ENCODE data around the gene CALHM3.

CALHM3 gene

GRCh38 chr10:103457896-103458583 is 21.0 kb downstream of the CALHM3 start:
- peak overlapping the region in 9 of 11 experiments; percentile 42 to 74 (median 65); a peak in 17 of 22 replicates for H3K4me2 ChIP-seq

GRCh38 chr10:103457176-103457712 is 21.8 kb downstream of the CALHM3 start:
- peak overlapping the region in 6 of 11 experiments; percentile 9 to 48 (median 32); a peak in 7 of 22 replicates for H3K27ac ChIP-seq
- TF ChIP-seq Cebpa-rat (IDR thresholded peaks at IDR 0.05), result no peak
- H3K9me3 ChIP-seq (replicated peaks in 1 of 11), result no peaks in the 10 kb centered on the region
- H3K4me3 ChIP-seq, result no peak overlapping the region
- peak overlapping the region in 10 of 11 experiments; percentile 21 to 74 (median 52); a peak in 18 of 22 replicates for H3K4me2 ChIP-seq
- peaks cover 35 to 66% (median 57%) of the 10 kb centered on the region in 10 experiments for H3K4me1 ChIP-seq
- no peaks in the 10 kb centered on the region for H3K36me3 ChIP-seq
- H3K9ac ChIP-seq, result peak overlapping the region in 6 of 11 experiments; percentile 2 to 49 (median 17); a peak in 6 of 22 replicates
- no peaks in the 10 kb centered on the region for H4K20me1 ChIP-seq
- no peaks in the 10 kb centered on the region for H3K27me3 ChIP-seq

More at GRCh38 chr10:103457896-103458583, 21.0 kb downstream of the CALHM3 start:
- no peaks in the 10 kb centered on the region for H3K9me3 ChIP-seq (replicated peaks in 1 of 11)
- no peak for TF ChIP-seq Cebpa-rat (IDR thresholded peaks at IDR 0.05)
- H3K27ac ChIP-seq, result peak overlapping the region in 5 of 11 experiments; percentile 20 to 48 (median 34); a peak in 4 of 22 replicates
- H3K36me3 ChIP-seq, result no peaks in the 10 kb centered on the region
- no peak overlapping the region for H3K4me3 ChIP-seq
- H4K20me1 ChIP-seq, result no peaks in the 10 kb centered on the region
- H3K27me3 ChIP-seq, result no peaks in the 10 kb centered on the region
- H3K9ac ChIP-seq, result peak overlapping the region in 3 of 11 experiments; percentile 19 to 49 (median 41); a peak in 4 of 22 replicates
- H3K4me1 ChIP-seq, result peaks cover 28 to 63% (median 54%) of the 10 kb centered on the region in 10 experiments

- Histone ChIP-seq H3K4me3 (no peak overlapping the region), H3K4me2 (no peak overlapping the region), H3K36me3 (no peaks in the 10 kb centered on the region), H3K9ac (peak overlapping the region in 2 of 11 experiments; percentile 5 to 18; a peak in 1 of 22 replicates), H3K9me3 (replicated peaks in 1 of 11) (no peaks in the 10 kb centered on the region), H3K27ac (no peak overlapping the region), H4K20me1 (no peaks in the 10 kb centered on the region), H3K27me3 (no peaks in the 10 kb centered on the region), H3K4me1 (peaks cover 35 to 69% (median 59%) of the 10 kb centered on the region in 10 experiments)
- TF ChIP-seq Cebpa-rat (IDR thresholded peaks at IDR 0.05), result no peak
Observed at GRCh38 chr10:103456074-103456660, 22.9 kb downstream of the CALHM3 start.

- no peaks in the 10 kb centered on the region for H3K27me3 ChIP-seq
- H3K4me3 ChIP-seq, result no peak overlapping the region
- H3K9me3 ChIP-seq (replicated peaks in 1 of 11), result no peaks in the 10 kb centered on the region
- H3K27ac ChIP-seq, result no peak overlapping the region; a peak in 2 of 22 replicates
- no peak overlapping the region for H3K9ac ChIP-seq
- no peak overlapping the region for H3K4me2 ChIP-seq
- no peak for TF ChIP-seq Cebpa-rat (IDR thresholded peaks at IDR 0.05)
- H4K20me1 ChIP-seq, result peaks cover 0 to 6% (median 3%) of the 10 kb centered on the region in 11 experiments; a peak in 11 of 22 replicates
- peaks cover 41 to 73% (median 65%) of the 10 kb centered on the region in 10 experiments for H3K4me1 ChIP-seq
- peaks cover 0 to 6% (median 1%) of the 10 kb centered on the region in 11 experiments; a peak in 8 of 22 replicates for H3K36me3 ChIP-seq
Observed at GRCh38 chr10:103455235-103455634, 23.8 kb downstream of the CALHM3 start.

GRCh38 chr10:103454026-103454425 is 25.0 kb downstream of the CALHM3 start:
- no peaks in the 10 kb centered on the region for H3K9me3 ChIP-seq (replicated peaks in 1 of 11)
- peaks cover 7 to 18% (median 13%) of the 10 kb centered on the region in 11 experiments; a peak in 21 of 22 replicates for H3K36me3 ChIP-seq
- no peak overlapping the region for H3K9ac ChIP-seq
- H3K4me2 ChIP-seq, result peak overlapping the region in 8 of 11 experiments; percentile 8 to 100 (median 74); a peak in 12 of 22 replicates
- peaks cover 44 to 73% (median 65%) of the 10 kb centered on the region in 10 experiments for H3K4me1 ChIP-seq
- TF ChIP-seq Cebpa-rat (IDR thresholded peaks at IDR 0.05), result no peak
- H4K20me1 ChIP-seq, result peaks cover 3 to 18% (median 15%) of the 10 kb centered on the region in 11 experiments; a peak in 19 of 22 replicates
- H3K27me3 ChIP-seq, result no peaks in the 10 kb centered on the region
- no peak overlapping the region for H3K4me3 ChIP-seq
- no peak overlapping the region; a peak in 1 of 22 replicates for H3K27ac ChIP-seq

- no peak for TF ChIP-seq Cebpa-rat (IDR thresholded peaks at IDR 0.05)
- Histone ChIP-seq H3K36me3 (peaks cover 20 to 32% (median 24%) of the 10 kb centered on the region in 11 experiments), H3K9me3 (replicated peaks in 1 of 11) (no peaks in the 10 kb centered on the region), H3K4me3 (peak overlapping the region; percentile 73 to 94 (median 82)), H3K27ac (peak overlapping the region; percentile 33 to 84 (median 76); a peak in 21 of 22 replicates), H4K20me1 (peaks cover 3 to 32% (median 28%) of the 10 kb centered on the region in 11 experiments; a peak in 20 of 22 replicates), H3K4me2 (peak overlapping the region; percentile 93 to 100 (median 97)), H3K27me3 (no peaks in the 10 kb centered on the region), H3K4me1 (peaks cover 52 to 73% (median 64%) of the 10 kb centered on the region in 10 experiments), H3K9ac (peak overlapping the region; percentile 79 to 88 (median 83))
Observed at GRCh38 chr10:103452506-103453230, 26.4 kb downstream of the CALHM3 start.

GRCh38 chr10:103451831-103452505 is 27.1 kb downstream of the CALHM3 start, which contains the start of gene CALHM2:
Gene CALHM2, minus strand, starts transcription at chr10:103452370. Its CDS starts 2,429 bp downstream, at chr10:103449941.
- H3K4me3 ChIP-seq, result peak within 1 kb of the TSS; percentile 73 to 94 (median 82)
- no peak for TF ChIP-seq Cebpa-rat (IDR thresholded peaks at IDR 0.05)
- peaks cover 3 to 39% (median 35%) of the 10 kb centered on the region in 11 experiments; a peak in 21 of 22 replicates for H4K20me1 ChIP-seq
- H3K4me1 ChIP-seq, result peaks cover 56 to 73% (median 64%) of the 10 kb centered on the region in 10 experiments
- H3K9ac ChIP-seq, result peak within 1 kb of the TSS; percentile 79 to 88 (median 83)
- H3K36me3 ChIP-seq, result peaks cover 27 to 39% (median 31%) of the 10 kb centered on the region in 11 experiments
- peak within 1 kb of the TSS; percentile 93 to 100 (median 97) for H3K4me2 ChIP-seq
- peak within 1 kb of the TSS; percentile 51 to 84 (median 76); a peak in 21 of 22 replicates for H3K27ac ChIP-seq
- H3K27me3 ChIP-seq, result no peaks in the 10 kb centered on the region
- H3K9me3 ChIP-seq (replicated peaks in 1 of 11), result no peaks in the 10 kb centered on the region
